Natural killer cell (primary cell): ENCODE data around the gene ARFGEF2. TPM values are rescaled to one million over a fixed set of nuclear protein-coding genes. Genes with fewer than 3 reads are reported as not detected.

ENCODE experiments used
- ATAC-seq, 3 donors: fragments of 150-1000 bp in 2 of 3; fragments of 200-7000 bp in 1 of 3; cut with Tn5 transposase; 1 replicate in 1 of 3; 2 replicates in 2 of 3; pipeline ENCODE4 v1.10.0; 2021; ENCODE audit warnings: mild to moderate bottlenecking in 2 of 3, moderate library complexity in 2 of 3
- DNase-seq, 2 donors: peaks; one replicate each; pipeline versions ENCODE4 v3.0.0 to v3.0.0-alpha.2; 2013 to 2021; ENCODE audit warnings: mixed read lengths in 1 of 2
- H3K27ac ChIP-seq: one replicate; pipeline ENCODE4 v1.5.1; 2013; ENCODE audit warnings: mild to moderate bottlenecking, low read length
- H3K27me3 ChIP-seq: one replicate; pipeline ENCODE4 v1.6.1; 2013; ENCODE audit warnings: low read length; ENCODE audit not compliant: control insufficient read depth, insufficient read depth
- H3K36me3 ChIP-seq: one replicate; pipeline ENCODE4 v1.6.1; 2013; ENCODE audit warnings: low read length; ENCODE audit not compliant: control insufficient read depth, insufficient read depth
- H3K4me1 ChIP-seq: one replicate; pipeline ENCODE4 v1.6.1; 2013; ENCODE audit warnings: low read length; ENCODE audit not compliant: control insufficient read depth, insufficient read depth
- H3K4me3 ChIP-seq: one replicate; pipeline ENCODE4 v1.5.1; 2013; ENCODE audit warnings: low read length
- H3K9me3 ChIP-seq: one replicate; pipeline ENCODE4 v1.6.1; 2013; ENCODE audit warnings: low read length; ENCODE audit not compliant: control insufficient read depth, insufficient read depth
- H3K27ac Mint-ChIP-seq, 2 donors: one replicate each; pipeline ENCODE4 v1.8.0; 2022; ENCODE audit warnings: mild to moderate bottlenecking in 2 of 2, mixed read lengths in 2 of 2, moderate library complexity in 1 of 2
- H3K27me3 Mint-ChIP-seq, 2 donors: one replicate each; pipeline ENCODE4 v1.8.0; 2022; ENCODE audit warnings: low read depth in 2 of 2, mixed read lengths in 2 of 2
- H3K36me3 Mint-ChIP-seq: one replicate; pipeline ENCODE4 v1.8.0; 2022; ENCODE audit warnings: mixed read lengths
- H3K4me1 Mint-ChIP-seq, 2 donors: one replicate each; pipeline ENCODE4 v1.8.0; 2022; ENCODE audit warnings: mixed read lengths in 2 of 2
- H3K4me3 Mint-ChIP-seq: one replicate; pipeline ENCODE4 v1.8.0; 2022; ENCODE audit warnings: mild to moderate bottlenecking, moderate library complexity, mixed read lengths
- H3K9me3 Mint-ChIP-seq, 2 donors: one replicate each; pipeline ENCODE4 v1.8.0; 2022; ENCODE audit warnings: mixed read lengths in 2 of 2
- CTCF ChIP-seq: fragments of 200-600 bp; IDR thresholded peaks from one replicate; pipeline ENCODE4 v1.8.0; 2022; ENCODE audit warnings: antibody characterized with exemption
- WGBS: methylation state at CpG from one replicate; pipeline ENCODE4 v1.1.7; 2013; ENCODE audit warnings: missing lambda C conversion rate; ENCODE audit not compliant: insufficient coverage; 5-methylcytosine and 5-hydroxymethylcytosine counted together
- intact Hi-C: fragments of 100-400 bp; cut with micrococcal nuclease; formaldehyde crosslinking; loops from one replicate; pipeline ENCODE4 v1.14.2; 2022
- total RNA-seq, 4 donors: library from RNA; stranded (reverse); fragments of 120-200 nt in 1 of 4; gene quantifications; one replicate each; pipeline versions ENCODE4 v1.2.3 to v1.2.4, GENCODE V29; 2013 to 2022

ARFGEF2 gene
- total RNA-seq, 3 donors from 2014 or later (not counting 1 experiment from before 2014, with no cell fraction given), result 22.7 to 26.9 (median 26.9) TPM

- no peak for TF ChIP-seq CTCF
- Histone ChIP-seq H3K9me3 (no peaks in the 10 kb centered on the region), H3K27me3 (no peaks in the 10 kb centered on the region), H3K4me1 (peaks cover 27% of the 10 kb centered on the region), H3K4me3 (no peak overlapping the region), H3K36me3 (no peaks in the 10 kb centered on the region), H3K27ac (no peak overlapping the region)
- Mint-ChIP-seq H3K27ac (no peak overlapping the region), H3K9me3 (no peaks in the 10 kb centered on the region), H3K27me3 (peaks cover 8% of the 10 kb centered on the region in 2 donors), H3K4me1 (peaks cover 26 to 41% of the 10 kb centered on the region in 2 donors), H3K4me3 (no peak overlapping the region), H3K36me3 (no peaks in the 10 kb centered on the region)
- 90% methylated on average over 1 of the region's 2 CpGs for WGBS
- intact Hi-C loops, result no loop called here
- ATAC-seq (no peak), DNase-seq (no peak)
Measured at GRCh38 chr20:48877304-48877703, 44.2 kb upstream of the ARFGEF2 start.

GRCh38 chr20:48878534-48879248, 42.8 kb upstream of the ARFGEF2 start:
- no peak for TF ChIP-seq CTCF
- Histone ChIP-seq H3K4me3 (no peak overlapping the region), H3K27ac (no peak overlapping the region), H3K4me1 (peaks cover 18% of the 10 kb centered on the region), H3K9me3 (no peaks in the 10 kb centered on the region), H3K27me3 (no peaks in the 10 kb centered on the region), H3K36me3 (no peaks in the 10 kb centered on the region)
- Mint-ChIP-seq H3K27me3 (peaks cover 8% of the 10 kb centered on the region in 2 donors), H3K4me1 (peaks cover 21 to 34% of the 10 kb centered on the region in 2 donors), H3K9me3 (no peaks in the 10 kb centered on the region), H3K36me3 (no peaks in the 10 kb centered on the region), H3K27ac (no peak overlapping the region), H3K4me3 (no peak overlapping the region)
- no peak for ATAC-seq
- no peak for DNase-seq
- intact Hi-C loops, result no loop called here
- WGBS, result over 99% methylated on average over 9 of the region's 10 CpGs

DNA sequence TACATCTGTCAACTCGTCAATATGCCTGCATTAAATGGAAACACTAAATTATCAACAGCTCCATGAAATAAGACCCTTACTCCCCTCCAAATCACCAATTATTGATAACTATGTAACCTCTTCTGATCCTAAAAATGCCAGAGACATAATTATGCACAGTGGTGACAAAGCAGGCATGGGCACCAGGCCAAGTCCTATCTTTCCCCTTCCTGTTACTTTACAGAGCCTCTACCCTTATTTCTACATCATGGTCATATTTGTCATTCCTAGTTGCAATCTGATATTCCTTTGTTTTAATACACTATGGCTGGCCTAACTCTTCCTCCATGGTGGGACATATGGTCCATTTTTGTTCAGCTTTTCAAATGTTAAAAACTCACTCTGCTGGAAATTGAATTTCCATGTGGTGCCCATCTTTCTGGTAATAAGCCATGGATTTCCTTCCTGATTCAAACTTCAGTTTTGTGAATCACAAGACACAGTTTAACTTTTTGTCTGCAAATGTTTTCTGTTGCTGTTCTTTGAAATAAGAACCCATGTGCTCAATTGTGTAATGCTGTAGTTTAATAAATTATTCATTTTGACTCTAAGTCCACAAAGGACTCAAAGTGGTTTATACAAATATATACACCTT, 41.8 kb upstream of the ARFGEF2 start:
- H3K4me1 ChIP-seq, result peaks cover 17% of the 10 kb centered on the region
- no peak for ATAC-seq
- no peaks in the 10 kb centered on the region for H3K9me3 ChIP-seq
- peaks cover 6 to 8% of the 10 kb centered on the region in 2 donors for H3K27me3 Mint-ChIP-seq
- H3K27ac Mint-ChIP-seq, result no peak overlapping the region
- intact Hi-C loops, result no loop called here
- H3K4me3 ChIP-seq, result no peak overlapping the region
- H3K27me3 ChIP-seq, result no peaks in the 10 kb centered on the region
- H3K36me3 Mint-ChIP-seq, result no peaks in the 10 kb centered on the region
- H3K27ac ChIP-seq, result no peak overlapping the region
- peaks cover 17 to 24% of the 10 kb centered on the region in 2 donors for H3K4me1 Mint-ChIP-seq
- DNase-seq, result no peak
- no peak overlapping the region for H3K4me3 Mint-ChIP-seq
- no peaks in the 10 kb centered on the region for H3K36me3 ChIP-seq
- H3K9me3 Mint-ChIP-seq, result no peaks in the 10 kb centered on the region
- 96% methylated on average over 1 of the region's 1 CpG for WGBS
- TF ChIP-seq CTCF, result no peak
